HCT116 (cell line): ENCODE measurements around the gene ATAD3A. TPM values are rescaled to one million over a fixed set of nuclear protein-coding genes. Genes with fewer than 3 reads are reported as not detected.
"Not testable (repeated sequence)": the region's sequence is repeated elsewhere in the genome, so short reads cannot be mapped to it uniquely, and the experiment has no call there.

Experiments
- ATAC-seq: fragments of 200-7000 bp; cut with Tn5 transposase; 2 replicates; pipeline ENCODE4 v1.9.1; 2020; ENCODE audit warnings: mild to moderate bottlenecking, moderate library complexity
- BruUV-seq: library from RNA; stranded (reverse); fragments of 400-500 nt; replicated peaks from 2 replicates; lab custom pipeline; 2021; lab: Mats Ljungman, UMichigan
- CTCF ChIA-PET: fragments of 300-600 bp; sonication (Branson Sonifier 250); formaldehyde crosslinking; loops from one replicate; lab custom pipeline; 2021; ENCODE audit warnings: antibody characterized with exemption; lab: Charles Lee
- POLR2A ChIA-PET: fragments of 300-600, 350-600 bp; sonication (Branson Sonifier 250); formaldehyde crosslinking; loops from one replicate; lab custom pipeline; 2021; ENCODE audit warnings: antibody characterized with exemption; lab: Charles Lee
- RAD21 ChIA-PET, 2 experiments: fragments of 300-600 bp; sonication (Branson Sonifier 250); formaldehyde crosslinking; loops; one replicate each; lab custom pipeline; 2023; ENCODE audit warnings: low total read pairs in 2 of 2; ENCODE audit not compliant: uncharacterized antibody in 2 of 2, unreplicated experiment in 2 of 2, low non-redundant PET in 1 of 2; lab: Charles Lee
- DNase-seq: peaks from one replicate; pipeline ENCODE4 v3.0.0-alpha.2; 2010; ENCODE audit warnings: low read depth, low spot score
- H2AFZ ChIP-seq: fragments of 200-600 bp; shearing (Covaris generic), sonication (generic); 2 replicates; pipeline ENCODE4 v1.6.1; 2017; ENCODE audit warnings: low read depth, mixed run types, mixed read lengths, antibody characterized with exemption, low read length; ENCODE audit not compliant: poor library complexity, severe bottlenecking
- H3K27ac ChIP-seq: 2 replicates; pipeline ENCODE4 v1.5.1; 2012; ENCODE audit warnings: low read depth, low read length
- H3K27me3 ChIP-seq: fragments of 200-600 bp; sonication (generic); 2 replicates; pipeline ENCODE4 v1.6.1; 2016; ENCODE audit warnings: mixed run types, low read length, mixed read lengths; ENCODE audit not compliant: insufficient read depth
- H3K36me3 ChIP-seq, 2 experiments: fragments of 200-500 bp in 1 of 2; fragments of 200-600 bp in 1 of 2; sonication (Bioruptor generic) in 1 of 2; sonication (generic) in 1 of 2; 2 replicates each; pipeline versions ENCODE4 v1.5.1 to v1.6.1; 2014 to 2016; ENCODE audit warnings: low read length in 2 of 2, inconsistent platforms in 1 of 2, mixed read lengths in 1 of 2, mixed run types in 1 of 2; ENCODE audit not compliant: insufficient read depth in 2 of 2, control insufficient read depth in 1 of 2
- H3K4me1 ChIP-seq, 2 experiments: fragments of 200-600 bp in 1 of 2; sonication (generic) in 1 of 2; 2 replicates each; pipeline versions ENCODE4 v1.5.1 to v1.6.1; 2012 to 2017; ENCODE audit warnings: low read length in 2 of 2, inconsistent platforms in 1 of 2, mild to moderate bottlenecking in 1 of 2, mixed read lengths in 1 of 2, mixed run types in 1 of 2, moderate library complexity in 1 of 2; ENCODE audit not compliant: insufficient read depth in 2 of 2, control insufficient read depth in 1 of 2
- H3K4me2 ChIP-seq: fragments of 200-600 bp; sonication (generic); 2 replicates; pipeline ENCODE4 v1.6.1; 2017; ENCODE audit warnings: mixed run types, low read length, mixed read lengths
- H3K4me3 ChIP-seq, 2 experiments: fragments of 200-600 bp in 1 of 2; sonication (generic) in 1 of 2; replicated peaks in 1 of 2; 2 replicates each; pipeline ENCODE4 v1.5.1; 2011 to 2016; ENCODE audit warnings: low read length in 2 of 2, control low read depth in 1 of 2, low read depth in 1 of 2, mild to moderate bottlenecking in 1 of 2, mixed read lengths in 1 of 2, mixed run types in 1 of 2
- H3K79me2 ChIP-seq: fragments of 200-600 bp; sonication (generic); 2 replicates; pipeline ENCODE4 v1.6.1; 2017; ENCODE audit warnings: mild to moderate bottlenecking, mixed run types, low read length, moderate library complexity, mixed read lengths; ENCODE audit not compliant: insufficient read depth
- H3K9ac ChIP-seq: fragments of 200-600 bp; sonication (generic); 2 replicates; pipeline ENCODE4 v1.6.1; 2016; ENCODE audit warnings: low read length, mixed read lengths
- H3K9me2 ChIP-seq: fragments of 200-600 bp; sonication (generic), shearing (Covaris generic); 2 replicates; pipeline ENCODE4 v1.6.1; 2017; ENCODE audit warnings: mixed run types, mild to moderate bottlenecking, moderate library complexity; ENCODE audit not compliant: insufficient read depth
- H3K9me3 ChIP-seq, 2 experiments: fragments of 200-500 bp in 1 of 2; fragments of 200-600 bp in 1 of 2; sonication (Bioruptor generic) in 1 of 2; sonication (generic) in 1 of 2; 2 replicates each; pipeline ENCODE4 v1.6.1; 2014 to 2017; ENCODE audit warnings: low read length in 2 of 2, mixed read lengths in 2 of 2, inconsistent platforms in 1 of 2, low read depth in 1 of 2, mild to moderate bottlenecking in 1 of 2, mixed run types in 1 of 2, moderate library complexity in 1 of 2; ENCODE audit not compliant: control insufficient read depth in 1 of 2, insufficient read depth in 1 of 2
- H4K20me1 ChIP-seq: fragments of 200-600 bp; sonication (generic), shearing (Covaris generic); 2 replicates; pipeline ENCODE4 v1.6.1; 2017; ENCODE audit warnings: mixed run types, mild to moderate bottlenecking, moderate library complexity; ENCODE audit not compliant: insufficient read depth
- ELF1 ChIP-seq: IDR thresholded peaks from 2 replicates; pipeline ENCODE4 v1.6.1; 2012; ENCODE audit warnings: low read depth, borderline replicate concordance
- EZH2phosphoT487 ChIP-seq: fragments of 200-600 bp; IDR thresholded peaks from 2 replicates; pipeline ENCODE4 v1.6.1; 2018; ENCODE audit warnings: antibody characterized with exemption, borderline replicate concordance
- POLR2AphosphoS5 ChIP-seq: IDR thresholded peaks from 2 replicates; pipeline ENCODE4 v1.6.1; 2011; ENCODE audit warnings: mild to moderate bottlenecking, low read depth, low read length, moderate library complexity
- ZNF274 ChIP-seq: fragments of 200-500 bp; sonication (Bioruptor generic); IDR thresholded peaks from 2 replicates; pipeline ENCODE4 v1.6.1; 2014; ENCODE audit warnings: mild to moderate bottlenecking, low read depth, low read length, inconsistent platforms
- intact Hi-C: fragments of 100-400 bp; cut with micrococcal nuclease; formaldehyde crosslinking; loops from 2 replicates; pipeline ENCODE4 v1.10.0; 2022
- total RNA-seq: library from RNA; stranded (reverse); gene quantifications from one replicate; pipeline ENCODE4 v1.2.1, GENCODE V29; 2021; ENCODE audit not compliant: unreplicated experiment
- TF ChIP-seq, protein P1 (sequence below): IDR thresholded peaks from 2 replicates; pipeline ENCODE4 v1.6.1; 2012

ATAD3A gene
- total RNA-seq, 1 experiment from 2014 or later = 92.3 TPM

DNA sequence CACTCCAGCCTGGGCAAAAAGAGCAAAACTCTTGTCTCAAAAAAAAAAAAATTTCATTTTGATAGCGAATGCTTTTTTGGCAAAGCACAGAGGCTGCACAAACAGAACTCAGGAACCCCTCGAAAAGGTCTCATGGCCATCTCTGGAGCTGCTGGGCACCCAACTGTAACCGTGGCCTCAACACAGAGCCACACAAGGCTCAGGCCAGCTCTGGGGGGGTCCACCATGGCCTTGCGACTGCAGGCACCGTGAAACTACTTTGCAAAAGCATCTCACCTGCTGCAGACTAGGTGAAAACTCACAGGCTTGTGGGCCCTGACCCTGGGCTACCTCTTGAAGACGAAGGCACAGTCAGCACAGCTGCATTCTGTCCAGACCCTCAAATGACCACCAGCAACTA lies 44.5 kb downstream of the ATAD3A start:
- H3K9ac ChIP-seq = no peak overlapping the region
- no TSS peak for BruUV-seq
- H3K27me3 ChIP-seq = no peaks in the 10 kb centered on the region
- no peaks in the 10 kb centered on the region for H4K20me1 ChIP-seq
- RAD21 ChIA-PET = no interaction called here
- no peaks in the 10 kb centered on the region for H3K9me3 ChIP-seq
- DNase-seq (no peak), ATAC-seq (no peak)
- H3K79me2 ChIP-seq = peaks cover 38% of the 10 kb centered on the region; the same call in 1 of the 2 replicates
- no peaks in the 10 kb centered on the region for H3K9me2 ChIP-seq
- peaks cover 3 to 4% of the 10 kb centered on the region in 2 experiments; a peak in 3 of 4 replicates for H3K36me3 ChIP-seq
- TF ChIP-seq ZNF274 = no peak
- TF ChIP-seq EZH2phosphoT487 = no peak
- TF ChIP-seq POLR2AphosphoS5 = no peak
- TF ChIP-seq, protein P1, sequence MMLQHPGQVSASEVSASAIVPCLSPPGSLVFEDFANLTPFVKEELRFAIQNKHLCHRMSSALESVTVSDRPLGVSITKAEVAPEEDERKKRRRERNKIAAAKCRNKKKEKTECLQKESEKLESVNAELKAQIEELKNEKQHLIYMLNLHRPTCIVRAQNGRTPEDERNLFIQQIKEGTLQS = no peak
- TF ChIP-seq ELF1 = no peak
- no peak overlapping the region for H3K4me2 ChIP-seq
- POLR2A ChIA-PET = no interaction called here
- CTCF ChIA-PET = no interaction called here
- intact Hi-C loops = no loop called here
- peaks cover 0 to 16% of the 10 kb centered on the region in 2 experiments; a peak in 2 of 4 replicates for H3K4me1 ChIP-seq
- H3K4me3 ChIP-seq = no peak overlapping the region
- no peak overlapping the region for H3K27ac ChIP-seq
- H2AFZ ChIP-seq = no peak overlapping the region

DNA sequence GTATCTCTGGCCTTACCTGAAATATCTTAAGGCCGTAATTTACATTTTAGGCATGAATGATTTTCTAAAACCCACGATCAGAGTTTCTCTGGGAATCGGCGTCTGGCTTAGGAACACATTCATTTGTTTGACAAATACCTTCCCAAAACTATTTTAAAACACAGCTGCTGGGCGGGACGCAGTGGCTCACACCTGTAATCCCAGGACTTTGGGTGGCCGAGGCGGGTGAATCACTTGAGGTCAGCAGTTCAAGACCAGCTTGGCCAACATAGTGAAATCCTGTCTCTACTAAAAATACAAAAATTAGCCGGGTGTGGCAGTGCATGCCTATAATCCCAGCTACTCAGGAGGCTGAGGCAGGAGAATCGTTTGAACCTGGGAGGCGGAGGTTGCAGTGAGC lies 45.0 kb downstream of the ATAD3A start:
- POLR2A ChIA-PET, intact Hi-C loops: not testable (repeated sequence)

DNA sequence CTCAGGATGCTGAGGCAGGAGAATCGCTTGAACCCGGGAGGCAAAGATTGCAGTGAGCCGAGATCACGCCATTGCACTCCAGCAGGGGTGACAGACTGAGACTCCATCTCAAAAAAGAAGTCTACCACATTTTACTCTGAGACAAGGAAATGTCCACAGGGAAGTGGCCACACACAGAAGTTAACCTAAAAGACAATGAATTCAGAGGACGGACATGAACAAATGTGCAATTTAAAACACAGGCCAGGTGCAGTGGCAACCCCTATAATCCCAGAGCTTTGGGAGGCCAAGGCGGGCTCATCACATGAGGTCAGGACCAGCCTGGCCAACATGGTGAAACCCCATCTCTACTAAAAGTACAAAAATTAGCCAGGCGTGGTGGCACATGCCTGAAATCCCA lies 45.7 kb downstream of the ATAD3A start:
- H3K9ac ChIP-seq, POLR2A ChIA-PET, H4K20me1 ChIP-seq, H3K27me3 ChIP-seq, DNase-seq, ATAC-seq, H2AFZ ChIP-seq, intact Hi-C loops, CTCF ChIA-PET, H3K9me3 ChIP-seq, H3K9me2 ChIP-seq, BruUV-seq, H3K4me3 ChIP-seq, H3K4me2 ChIP-seq, RAD21 ChIA-PET, H3K27ac ChIP-seq: not testable (repeated sequence)
- Histone ChIP-seq H3K79me2 (peaks cover 40% of the 10 kb centered on the region; the same call in 1 of the 2 replicates), H3K36me3 (peaks cover 3 to 16% of the 10 kb centered on the region in 2 experiments), H3K4me1 (peaks cover 0 to 16% of the 10 kb centered on the region in 2 experiments; a peak in 2 of 4 replicates)

More for the DNA sequence above, 45.0 kb downstream of the ATAD3A start:
- H3K9me3 ChIP-seq, CTCF ChIA-PET, H3K9me2 ChIP-seq, DNase-seq, H3K4me2 ChIP-seq, H2AFZ ChIP-seq, ATAC-seq, H3K27me3 ChIP-seq, RAD21 ChIA-PET, H4K20me1 ChIP-seq, BruUV-seq, H3K36me3 ChIP-seq, H3K9ac ChIP-seq, H3K27ac ChIP-seq, H3K4me3 ChIP-seq: not testable (repeated sequence)
- Histone ChIP-seq H3K4me1 (peaks cover 0 to 16% of the 10 kb centered on the region in 2 experiments; a peak in 2 of 4 replicates), H3K79me2 (peaks cover 38% of the 10 kb centered on the region; the same call in 1 of the 2 replicates)
